ENCODE results near the gene VIP.

VIP gene

GRCh38 chr6:152745509-152746171 lies 5.0 kb upstream of the VIP start:
- H3K4me3 ChIP-seq (ENCODE audit: low read length, poor library complexity, severe bottlenecking): no peak overlapping the region
- no peaks in the 10 kb centered on the region for H3K27me3 ChIP-seq (ENCODE audit: insufficient read depth, low read length, poor library complexity, severe bottlenecking)
- no peaks in the 10 kb centered on the region for H3K9me2 ChIP-seq (replicated peaks; ENCODE audit: low read depth, low read length)
- H2AFZ ChIP-seq (ENCODE audit: low read length): no peak overlapping the region
- H3K9ac ChIP-seq (ENCODE audit: low read depth, low read length, poor library complexity, severe bottlenecking): no peak overlapping the region
- H3K36me3 ChIP-seq (ENCODE audit: insufficient read depth, low read length): no peaks in the 10 kb centered on the region
- no peak overlapping the region for H3K4me2 ChIP-seq (ENCODE audit: low read depth, low read length, poor library complexity, severe bottlenecking)
- H3K4me1 ChIP-seq (ENCODE audit: insufficient read depth, low read length, poor library complexity, severe bottlenecking): no peaks in the 10 kb centered on the region
- H3F3A ChIP-seq (ENCODE audit: low read depth): no peaks in the 10 kb centered on the region
- H4K20me1 ChIP-seq (ENCODE audit: insufficient read depth, low read length, poor library complexity, severe bottlenecking): no peaks in the 10 kb centered on the region
- H3K9me3 ChIP-seq (ENCODE audit: insufficient read depth, low read depth, low read length): no peaks in the 10 kb centered on the region
- TF ChIP-seq CTCF (conservative IDR thresholded peaks at IDR 0.05; ENCODE audit: low read length) (no peak), EZH2phosphoT487 (IDR thresholded peaks at IDR 0.05; ENCODE audit: borderline replicate concordance) (no peak)
- H3K79me2 ChIP-seq (ENCODE audit: insufficient read depth, low read length): no peaks in the 10 kb centered on the region

- Histone ChIP-seq H3K4me2 (ENCODE audit: low read depth, low read length, poor library complexity, severe bottlenecking) (no peak overlapping the region), H3K4me1 (ENCODE audit: insufficient read depth, low read length, poor library complexity, severe bottlenecking) (no peaks in the 10 kb centered on the region)
Measured at GRCh38 chr6:152746172-152746553, 4.4 kb upstream of the VIP start.

GRCh38 chr6:152748843-152749242 lies 1.8 kb upstream of the VIP start:
- H3K9ac ChIP-seq (ENCODE audit: low read depth, low read length, poor library complexity, severe bottlenecking): no peak overlapping the region
- H3K4me1 ChIP-seq (ENCODE audit: insufficient read depth, low read length, poor library complexity, severe bottlenecking): no peaks in the 10 kb centered on the region
- no peaks in the 10 kb centered on the region for H3K9me2 ChIP-seq (replicated peaks; ENCODE audit: low read depth, low read length)
- no peak overlapping the region for H3K4me2 ChIP-seq (ENCODE audit: low read depth, low read length, poor library complexity, severe bottlenecking)
- H4K20me1 ChIP-seq (ENCODE audit: insufficient read depth, low read length, poor library complexity, severe bottlenecking): no peaks in the 10 kb centered on the region
- no peak overlapping the region for H2AFZ ChIP-seq (ENCODE audit: low read length)
- no peaks in the 10 kb centered on the region for H3K36me3 ChIP-seq (ENCODE audit: insufficient read depth, low read length)
- no peaks in the 10 kb centered on the region for H3K9me3 ChIP-seq (ENCODE audit: insufficient read depth, low read depth, low read length)
- no peaks in the 10 kb centered on the region for H3K79me2 ChIP-seq (ENCODE audit: insufficient read depth, low read length)
- no peaks in the 10 kb centered on the region for H3F3A ChIP-seq (ENCODE audit: low read depth)
- H3K27me3 ChIP-seq (ENCODE audit: insufficient read depth, low read length, poor library complexity, severe bottlenecking): no peaks in the 10 kb centered on the region
- peak; percentile 43 for TF ChIP-seq CTCF (conservative IDR thresholded peaks at IDR 0.05; ENCODE audit: low read length)
- TF ChIP-seq EZH2phosphoT487 (IDR thresholded peaks at IDR 0.05; ENCODE audit: borderline replicate concordance): no peak
- H3K4me3 ChIP-seq (ENCODE audit: low read length, poor library complexity, severe bottlenecking): no peak overlapping the region

More at GRCh38 chr6:152746172-152746553, 4.4 kb upstream of the VIP start:
- no peaks in the 10 kb centered on the region for H3K36me3 ChIP-seq (ENCODE audit: insufficient read depth, low read length)
- no peaks in the 10 kb centered on the region for H3K9me2 ChIP-seq (replicated peaks; ENCODE audit: low read depth, low read length)
- H3K9me3 ChIP-seq (ENCODE audit: insufficient read depth, low read depth, low read length): no peaks in the 10 kb centered on the region
- H3F3A ChIP-seq (ENCODE audit: low read depth): no peaks in the 10 kb centered on the region
- no peak overlapping the region for H3K9ac ChIP-seq (ENCODE audit: low read depth, low read length, poor library complexity, severe bottlenecking)
- H2AFZ ChIP-seq (ENCODE audit: low read length): no peak overlapping the region
- TF ChIP-seq CTCF (conservative IDR thresholded peaks at IDR 0.05; ENCODE audit: low read length) (no peak), EZH2phosphoT487 (IDR thresholded peaks at IDR 0.05; ENCODE audit: borderline replicate concordance) (no peak)
- H3K79me2 ChIP-seq (ENCODE audit: insufficient read depth, low read length): no peaks in the 10 kb centered on the region
- H4K20me1 ChIP-seq (ENCODE audit: insufficient read depth, low read length, poor library complexity, severe bottlenecking): no peaks in the 10 kb centered on the region
- H3K4me3 ChIP-seq (ENCODE audit: low read length, poor library complexity, severe bottlenecking): no peak overlapping the region
- H3K27me3 ChIP-seq (ENCODE audit: insufficient read depth, low read length, poor library complexity, severe bottlenecking): no peaks in the 10 kb centered on the region

All from Loucy (cell line).